T follicular helper cell (primary cell): ENCODE measurements around the gene PRM2.
A peak's percentile ranks its signal among the peaks of the same experiment; 100 is the strongest.

Source experiments
- DNase-seq: peaks from one replicate; pipeline ENCODE4 v3.0.0-alpha.2; 2020; ENCODE audit warnings: low read depth

Gene PRM2

GRCh38 chr16:11260596-11260966 is 15.7 kb downstream of the PRM2 start:
- DNase-seq = no peak

GRCh38 chr16:11259655-11260595 is 16.4 kb downstream of the PRM2 start:
- DNase-seq = no peak

- no peak for DNase-seq
Measured at GRCh38 chr16:11258553-11259492, 17.5 kb downstream of the PRM2 start.

- DNase-seq = no peak
Measured at GRCh38 chr16:11257131-11257938, 18.9 kb downstream of the PRM2 start.

GRCh38 chr16:11256661-11257130 is 19.6 kb downstream of the PRM2 start:
- DNase-seq = no peak

GRCh38 chr16:11255737-11256660 is 20.3 kb downstream of the PRM2 start, which contains the start of gene SOCS1:
Gene SOCS1, minus strand, starts transcription at chr16:11256204. Its CDS starts 726 bp downstream, at chr16:11255478.
- DNase-seq = peak; percentile 79

GRCh38 chr16:11254913-11255736 is 21.2 kb downstream of the PRM2 start:
- DNase-seq = peak; percentile 66

- DNase-seq = no peak
Measured at GRCh38 chr16:11253995-11254912, 22.0 kb downstream of the PRM2 start.

GRCh38 chr16:11253009-11253994 is 23.0 kb downstream of the PRM2 start:
- no peak for DNase-seq

- no peak for DNase-seq
Measured at GRCh38 chr16:11252482-11252931, 23.8 kb downstream of the PRM2 start.

- peak; percentile 65 for DNase-seq
Measured at GRCh38 chr16:11251525-11252481, 24.5 kb downstream of the PRM2 start.

- DNase-seq = no peak
Measured at GRCh38 chr16:11250786-11251524, 25.3 kb downstream of the PRM2 start.

- no peak for DNase-seq
Measured at GRCh38 chr16:11250091-11250785, 26.0 kb downstream of the PRM2 start.

GRCh38 chr16:11249233-11250061 is 26.8 kb downstream of the PRM2 start:
- DNase-seq = no peak
